GM10248 (cell line): Measurements from ENCODE around the gene CHAF1A.
A peak's percentile ranks its signal among the peaks of the same experiment; 100 is the strongest.

Experiments used
- CTCF ChIA-PET: fragments of 300-600 bp; sonication (Branson Sonifier 250); formaldehyde crosslinking; extraction: SDS; loops from one replicate; lab custom pipeline; 2021; ENCODE audit warnings: antibody characterized with exemption; lab: Yijun Ruan, JAX
- POLR2A ChIA-PET: fragments of 350-650 bp; sonication (Branson Sonifier 250); formaldehyde crosslinking; extraction: SDS; loops from one replicate; lab custom pipeline; 2020; ENCODE audit warnings: antibody characterized with exemption; lab: Yijun Ruan, JAX
- DNase-seq: peaks from one replicate; pipeline ENCODE4 v3.0.0; 2012; ENCODE audit errors: extremely low spot score
- TF ChIP-seq, protein P1 (sequence below): IDR thresholded peaks from 2 replicates; pipeline ENCODE4 v1.5.1; 2012; ENCODE audit warnings: mild to moderate bottlenecking, low read depth; ENCODE audit errors: extremely low read depth, missing control alignments, control extremely low read depth

The CHAF1A gene

DNA sequence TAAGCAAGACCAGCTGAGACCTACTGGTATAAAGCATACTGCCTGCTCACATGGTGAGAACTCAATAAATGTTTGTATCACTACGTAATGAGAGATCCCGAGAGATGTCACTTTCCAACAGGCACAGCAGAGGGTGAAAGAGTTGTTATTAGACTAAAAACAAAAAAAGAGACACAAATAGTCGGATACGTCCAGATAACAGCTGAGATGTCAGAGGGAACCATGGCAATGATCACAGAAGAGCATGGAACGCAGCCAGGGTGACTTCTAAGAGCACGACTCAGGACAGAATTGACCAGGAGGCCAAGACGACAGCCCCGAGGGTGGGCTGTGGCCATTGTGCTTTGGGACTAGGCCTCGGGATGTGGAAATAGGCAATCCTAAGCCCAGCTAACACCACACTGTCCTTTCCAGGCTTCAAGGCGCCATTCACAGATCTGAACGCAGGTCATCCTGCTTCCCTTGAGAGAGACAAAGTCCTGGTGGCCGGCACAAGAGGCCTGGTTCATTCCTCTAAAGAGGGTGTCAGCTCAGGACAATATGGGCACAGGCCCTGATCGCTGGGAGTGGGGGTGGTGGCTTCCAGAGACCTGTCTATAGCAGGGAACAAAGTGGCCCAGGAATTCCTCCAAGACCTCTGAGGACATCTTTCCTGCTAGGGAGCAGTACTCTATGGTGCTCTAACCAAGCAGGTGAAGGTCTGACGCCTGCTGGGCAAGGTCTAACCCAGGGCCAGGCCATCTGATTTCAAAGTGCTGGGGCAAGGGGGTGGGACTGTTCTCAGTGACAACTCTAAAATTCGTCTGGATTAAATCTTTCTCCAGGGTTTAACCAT lies 5.3 kb upstream of the CHAF1A start:
- POLR2A ChIA-PET: no interaction called here
- DNase-seq: no peak
- CTCF ChIA-PET: interaction anchor here (1.1 to 2.1 kb wide), 3 partner anchors 22 to 130 kb away, joined by 3 to 6 read pairs (median 3); no protein-coding TSS in a partner anchor
- TF ChIP-seq, protein P1, sequence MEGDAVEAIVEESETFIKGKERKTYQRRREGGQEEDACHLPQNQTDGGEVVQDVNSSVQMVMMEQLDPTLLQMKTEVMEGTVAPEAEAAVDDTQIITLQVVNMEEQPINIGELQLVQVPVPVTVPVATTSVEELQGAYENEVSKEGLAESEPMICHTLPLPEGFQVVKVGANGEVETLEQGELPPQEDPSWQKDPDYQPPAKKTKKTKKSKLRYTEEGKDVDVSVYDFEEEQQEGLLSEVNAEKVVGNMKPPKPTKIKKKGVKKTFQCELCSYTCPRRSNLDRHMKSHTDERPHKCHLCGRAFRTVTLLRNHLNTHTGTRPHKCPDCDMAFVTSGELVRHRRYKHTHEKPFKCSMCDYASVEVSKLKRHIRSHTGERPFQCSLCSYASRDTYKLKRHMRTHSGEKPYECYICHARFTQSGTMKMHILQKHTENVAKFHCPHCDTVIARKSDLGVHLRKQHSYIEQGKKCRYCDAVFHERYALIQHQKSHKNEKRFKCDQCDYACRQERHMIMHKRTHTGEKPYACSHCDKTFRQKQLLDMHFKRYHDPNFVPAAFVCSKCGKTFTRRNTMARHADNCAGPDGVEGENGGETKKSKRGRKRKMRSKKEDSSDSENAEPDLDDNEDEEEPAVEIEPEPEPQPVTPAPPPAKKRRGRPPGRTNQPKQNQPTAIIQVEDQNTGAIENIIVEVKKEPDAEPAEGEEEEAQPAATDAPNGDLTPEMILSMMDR: no peak

DNA sequence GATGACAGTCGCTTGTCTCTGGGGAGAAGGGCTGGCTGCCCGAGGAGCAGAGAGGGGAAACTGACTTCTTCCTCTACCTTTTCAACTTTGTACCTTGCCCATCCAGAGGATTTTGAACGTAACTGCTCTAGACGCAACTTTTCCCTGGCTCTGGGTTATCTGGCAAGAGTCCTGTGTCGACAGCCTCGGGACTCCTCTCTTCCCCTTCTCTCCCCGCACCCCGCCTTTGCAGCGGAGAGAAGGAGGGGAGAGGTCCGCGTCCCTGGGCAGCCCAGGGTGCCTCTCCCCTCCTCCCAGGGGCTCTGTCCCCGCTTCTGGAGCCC lies 2.7 kb upstream of the CHAF1A start:
- DNase-seq: no peak
- CTCF ChIA-PET: interaction anchor here (0.6 to 3.2 kb wide), 31 partner anchors 9 to 166 kb away, joined by 3 to 45 read pairs (median 5); partner anchors contain the start of genes HDGFL2, MPND and PLIN5

GRCh38 chr19:4400135-4400936 lies 2.1 kb upstream of the CHAF1A start, which contains the start of gene SH3GL1:
Gene SH3GL1, minus strand, starts transcription at chr19:4400547. Its CDS starts 179 bp downstream, at chr19:4400368.
- TF ChIP-seq, protein P1: peak; percentile 100
- peak; percentile 91 for DNase-seq
- ChIA-PET CTCF (interaction anchor here (0.6 to 3.2 kb wide), 34 partner anchors 9 to 166 kb away, joined by 3 to 45 read pairs (median 5); partner anchors contain the start of genes HDGFL2, MPND and PLIN5), POLR2A (interaction anchor here (1.0 kb wide), 1 partner anchor 18 kb away, joined by 3 read pairs; no protein-coding TSS in a partner anchor)

More for the DNA sequence above, 2.7 kb upstream of the CHAF1A start:
- POLR2A ChIA-PET: interaction anchor here (1.0 kb wide), 1 partner anchor 17 kb away, joined by 3 read pairs; no protein-coding TSS in a partner anchor
- TF ChIP-seq, protein P1: no peak

GRCh38 chr19:4401769-4402170 lies 670 bp upstream of the CHAF1A start:
- POLR2A ChIA-PET: interaction anchor here (1.4 kb wide), 1 partner anchor 59 kb away, joined by 4 read pairs; the partner anchor contains the start of gene MPND
- TF ChIP-seq, protein P1: no peak

GRCh38 chr19:4403005-4403761 lies 743 bp downstream of the CHAF1A start:
- no peak for DNase-seq
- ChIA-PET CTCF (interaction anchor here (1.2 to 3.2 kb wide), 5 partner anchors 9 to 136 kb away, joined by 4 to 27 read pairs (median 8); no protein-coding TSS in a partner anchor), POLR2A (interaction anchor here (0.7 to 1.4 kb wide), 2 partner anchors 60 to 68 kb away, joined by 3 to 4 read pairs; partner anchors contain the start of gene MPND)
- TF ChIP-seq, protein P1: no peak

More at GRCh38 chr19:4401769-4402170, 670 bp upstream of the CHAF1A start:
- CTCF ChIA-PET: interaction anchor here (0.7 to 3.2 kb wide), 13 partner anchors 8 to 134 kb away, joined by 3 to 45 read pairs (median 9); partner anchors contain the start of genes HDGFL2 and MPND
- DNase-seq: no peak
